ENCODE measurements around the gene RUVBL2.

- TF ChIP-seq CTCF (IDR thresholded peaks at IDR 0.05) (no peak), POLR2AphosphoS5 (IDR thresholded peaks at IDR 0.05; ENCODE audit: low read depth, low read length) (no peak)
These were observed 8.0 kb upstream of the RUVBL2 start for GRCh38 chr19:48985711-48986110.
